ENCODE measurements around the gene NUDT17.
A peak's percentile ranks its signal among the peaks of the same experiment; 100 is the strongest.

NUDT17 gene

DNA sequence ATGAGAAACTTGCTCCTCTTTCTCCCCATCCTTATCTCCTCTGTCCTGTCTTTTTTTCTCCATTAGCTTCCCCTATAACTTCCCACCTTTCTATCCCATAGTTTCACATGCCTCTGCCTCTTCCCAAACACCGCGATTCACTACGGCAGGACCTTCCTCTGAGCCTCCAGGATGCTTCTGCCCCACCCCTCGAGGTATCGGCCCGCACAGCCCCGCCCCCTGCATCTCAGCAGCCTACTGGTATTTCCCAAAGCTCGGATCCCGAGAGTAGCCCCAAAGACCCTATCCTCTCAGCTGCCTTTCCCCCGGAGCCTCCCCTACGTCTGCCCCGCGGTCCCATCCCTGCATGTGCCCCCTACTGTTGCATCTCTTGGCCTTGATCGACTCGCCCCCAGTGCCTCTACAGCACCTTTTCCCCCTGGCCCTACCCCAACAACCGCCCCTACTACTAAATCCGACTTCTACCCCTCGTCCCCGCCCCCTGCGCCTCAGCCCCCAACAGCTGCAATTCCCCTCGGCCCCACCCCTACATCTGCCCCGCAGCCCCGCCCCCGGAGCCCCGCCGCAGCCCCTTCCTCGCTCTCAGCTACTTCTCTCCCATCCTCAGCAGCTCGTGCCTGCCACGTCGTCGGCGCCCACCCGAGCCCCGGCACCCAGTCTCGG, 12.9 kb downstream of the NUDT17 start:
- Mint-ChIP-seq H3K27me3 (no peaks in the 10 kb centered on the region), H3K27ac (ENCODE audit: low read depth) (peak overlapping the region; percentile 68), H3K4me1 (peaks cover 22% of the 10 kb centered on the region), H3K9me3 (no peaks in the 10 kb centered on the region), H3K36me3 (ENCODE audit: insufficient read depth) (peaks cover 13% of the 10 kb centered on the region), H3K4me3 (peak overlapping the region; percentile 98)
- ATAC-seq (replicated peaks; ENCODE audit: extremely low read depth, poor library complexity, severe bottlenecking) (peak; percentile 33), DNase-seq (ENCODE audit: low spot score in 2 of 2) (peak in 1 of 2 donors; percentile 21)

DNA sequence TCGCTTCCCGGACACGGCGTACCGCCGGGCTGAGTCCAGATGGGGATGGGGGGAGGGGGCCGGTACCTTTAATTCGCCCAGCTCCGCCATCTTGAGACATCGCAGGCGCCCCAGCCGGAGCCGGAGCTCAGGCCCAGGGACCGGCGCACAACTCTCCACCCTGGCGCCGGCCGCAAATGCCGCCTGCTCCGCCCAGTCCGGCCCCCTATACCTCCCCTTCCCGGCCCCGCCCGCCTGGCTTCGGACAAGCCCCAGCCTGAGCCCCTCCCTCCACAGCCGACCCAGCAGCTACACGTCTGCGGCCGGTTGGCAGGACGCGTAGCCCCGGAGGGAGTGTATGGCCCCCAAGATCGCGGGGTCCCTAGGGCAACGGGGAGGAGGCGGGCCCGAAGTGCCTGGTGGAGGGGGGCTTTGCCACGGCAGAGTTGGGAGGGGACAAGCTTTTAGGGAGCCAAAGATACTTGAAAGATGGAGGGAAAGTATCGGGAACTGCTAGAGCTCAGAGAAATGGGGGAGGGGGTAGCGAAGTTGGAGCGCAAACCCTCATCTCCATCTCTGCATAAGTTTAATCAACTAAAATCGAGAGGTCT, 13.6 kb downstream of the NUDT17 start, which contains the start of gene PIAS3:
PIAS3 (minus strand) TSS at position 181 of the 590 bp plus-strand sequence; CDS start at position 90, 91 bp downstream.
- Mint-ChIP-seq H3K4me1 (peaks cover 22% of the 10 kb centered on the region), H3K36me3 (ENCODE audit: insufficient read depth) (peaks cover 12% of the 10 kb centered on the region), H3K27ac (ENCODE audit: low read depth) (peak within 1 kb of the TSS; percentile 68), H3K4me3 (peak within 1 kb of the TSS; percentile 98), H3K27me3 (no peaks in the 10 kb centered on the region), H3K9me3 (no peaks in the 10 kb centered on the region)
- ATAC-seq (replicated peaks; ENCODE audit: extremely low read depth, poor library complexity, severe bottlenecking) (peak; percentile 90), DNase-seq (ENCODE audit: low spot score in 2 of 2) (peak; percentile 60 to 61)

DNA sequence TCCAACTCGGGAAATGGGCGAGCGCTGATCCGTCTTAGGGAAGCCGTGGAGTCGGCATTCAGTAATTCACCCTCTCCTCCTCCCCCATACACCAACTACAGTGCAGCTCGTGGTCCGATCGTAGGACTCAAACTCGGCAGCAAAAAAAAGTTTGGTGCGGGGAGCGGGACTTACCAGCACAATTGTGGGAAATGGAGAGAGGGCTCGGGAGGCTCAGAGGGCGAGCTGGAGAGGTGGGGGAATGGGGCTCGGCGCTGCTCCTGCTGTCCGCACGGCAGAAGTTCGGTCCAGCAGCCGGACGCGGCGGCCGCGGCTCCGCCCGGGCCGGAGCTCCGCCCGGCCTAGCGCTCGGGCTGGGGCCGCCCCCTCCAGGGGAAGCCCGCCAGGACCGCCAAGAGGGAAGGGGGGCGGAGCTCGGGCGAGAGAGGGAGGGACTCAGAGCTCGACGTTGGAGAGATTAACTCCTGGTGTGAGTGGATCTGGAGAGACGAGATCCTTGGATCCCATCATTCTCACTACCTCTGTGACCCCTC, 14.1 kb downstream of the NUDT17 start:
- peak overlapping the region; percentile 68 for H3K27ac Mint-ChIP-seq (ENCODE audit: low read depth)
- H3K9me3 Mint-ChIP-seq: no peaks in the 10 kb centered on the region
- H3K4me1 Mint-ChIP-seq: peaks cover 22% of the 10 kb centered on the region
- no peaks in the 10 kb centered on the region for H3K27me3 Mint-ChIP-seq
- H3K4me3 Mint-ChIP-seq: peak overlapping the region; percentile 98
- DNase-seq (ENCODE audit: low spot score in 2 of 2) (peak; percentile 56 to 59), ATAC-seq (replicated peaks; ENCODE audit: extremely low read depth, poor library complexity, severe bottlenecking) (peak; percentile 63)
- H3K36me3 Mint-ChIP-seq (ENCODE audit: insufficient read depth): peaks cover 10% of the 10 kb centered on the region

DNA sequence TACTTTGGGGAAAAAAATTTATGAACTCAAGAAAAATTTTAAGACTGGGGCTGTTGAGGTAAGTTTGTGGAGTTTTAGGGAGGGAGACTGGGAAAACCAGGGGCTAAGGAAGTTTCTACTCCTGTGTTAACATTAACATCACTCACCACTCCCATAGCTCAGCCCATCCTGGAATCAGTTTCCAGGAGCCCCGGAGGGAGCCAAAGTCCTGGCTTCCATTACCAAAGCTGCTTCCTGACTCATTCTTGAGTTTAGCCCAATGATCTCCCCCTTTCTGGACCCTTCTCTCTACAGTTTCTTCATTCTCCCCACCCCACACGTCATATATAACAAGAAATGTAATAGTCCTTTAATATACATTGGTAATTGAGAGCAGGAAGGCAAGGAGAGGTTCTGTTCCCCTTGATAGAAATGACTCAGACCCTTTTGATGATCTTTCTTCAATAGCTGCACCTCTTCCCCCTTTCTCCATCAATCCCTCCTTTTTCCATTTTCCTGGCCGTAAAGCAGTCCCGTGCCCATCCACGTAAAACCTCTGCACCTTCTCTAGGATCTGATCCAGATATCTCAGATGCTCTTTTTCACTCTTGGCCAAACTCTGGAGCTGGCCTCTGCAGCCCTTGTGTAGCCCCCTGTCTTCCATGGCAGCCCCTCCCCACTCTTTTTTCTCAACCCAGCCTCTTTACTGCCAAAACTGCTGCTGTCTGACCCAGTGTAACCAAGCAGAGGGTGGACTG, 18.0 kb downstream of the NUDT17 start:
- DNase-seq (ENCODE audit: low spot score in 2 of 2): no peak

DNA sequence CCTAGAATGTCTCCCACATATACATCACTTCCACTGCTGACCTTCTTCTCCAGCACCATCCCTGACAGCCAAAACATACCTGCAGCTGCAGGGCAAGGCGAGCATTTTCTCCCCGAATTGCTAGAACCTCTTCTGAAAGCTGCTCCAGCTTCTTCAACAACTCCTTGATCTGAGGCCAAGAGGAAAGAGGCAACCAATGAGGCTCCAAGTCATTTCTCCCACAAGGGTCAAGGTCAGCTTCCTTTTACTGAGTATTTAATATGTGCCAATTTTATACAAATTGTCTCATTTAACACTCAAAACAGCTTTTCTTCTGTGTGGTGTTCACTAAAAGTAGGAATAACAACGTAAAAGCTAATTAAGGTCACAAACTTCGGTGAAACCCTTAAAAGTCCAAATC, 22.8 kb downstream of the NUDT17 start:
- no peaks in the 10 kb centered on the region for H3K27me3 Mint-ChIP-seq
- no peak overlapping the region for H3K4me3 Mint-ChIP-seq
- peaks cover 19% of the 10 kb centered on the region for H3K4me1 Mint-ChIP-seq
- DNase-seq (ENCODE audit: low spot score in 2 of 2) (no peak), ATAC-seq (replicated peaks; ENCODE audit: extremely low read depth, poor library complexity, severe bottlenecking) (no peak)
- peaks cover 8% of the 10 kb centered on the region for H3K36me3 Mint-ChIP-seq (ENCODE audit: insufficient read depth)
- H3K9me3 Mint-ChIP-seq: no peaks in the 10 kb centered on the region
- no peak overlapping the region for H3K27ac Mint-ChIP-seq (ENCODE audit: low read depth)

More for the DNA sequence above, 18.0 kb downstream of the NUDT17 start:
- H3K36me3 Mint-ChIP-seq (ENCODE audit: insufficient read depth): peaks cover 6% of the 10 kb centered on the region
- H3K9me3 Mint-ChIP-seq: no peaks in the 10 kb centered on the region
- H3K27ac Mint-ChIP-seq (ENCODE audit: low read depth): no peak overlapping the region
- H3K4me1 Mint-ChIP-seq: peaks cover 6% of the 10 kb centered on the region
- no peak for ATAC-seq (replicated peaks; ENCODE audit: extremely low read depth, poor library complexity, severe bottlenecking)
- H3K4me3 Mint-ChIP-seq: no peak overlapping the region
- H3K27me3 Mint-ChIP-seq: no peaks in the 10 kb centered on the region

DNA sequence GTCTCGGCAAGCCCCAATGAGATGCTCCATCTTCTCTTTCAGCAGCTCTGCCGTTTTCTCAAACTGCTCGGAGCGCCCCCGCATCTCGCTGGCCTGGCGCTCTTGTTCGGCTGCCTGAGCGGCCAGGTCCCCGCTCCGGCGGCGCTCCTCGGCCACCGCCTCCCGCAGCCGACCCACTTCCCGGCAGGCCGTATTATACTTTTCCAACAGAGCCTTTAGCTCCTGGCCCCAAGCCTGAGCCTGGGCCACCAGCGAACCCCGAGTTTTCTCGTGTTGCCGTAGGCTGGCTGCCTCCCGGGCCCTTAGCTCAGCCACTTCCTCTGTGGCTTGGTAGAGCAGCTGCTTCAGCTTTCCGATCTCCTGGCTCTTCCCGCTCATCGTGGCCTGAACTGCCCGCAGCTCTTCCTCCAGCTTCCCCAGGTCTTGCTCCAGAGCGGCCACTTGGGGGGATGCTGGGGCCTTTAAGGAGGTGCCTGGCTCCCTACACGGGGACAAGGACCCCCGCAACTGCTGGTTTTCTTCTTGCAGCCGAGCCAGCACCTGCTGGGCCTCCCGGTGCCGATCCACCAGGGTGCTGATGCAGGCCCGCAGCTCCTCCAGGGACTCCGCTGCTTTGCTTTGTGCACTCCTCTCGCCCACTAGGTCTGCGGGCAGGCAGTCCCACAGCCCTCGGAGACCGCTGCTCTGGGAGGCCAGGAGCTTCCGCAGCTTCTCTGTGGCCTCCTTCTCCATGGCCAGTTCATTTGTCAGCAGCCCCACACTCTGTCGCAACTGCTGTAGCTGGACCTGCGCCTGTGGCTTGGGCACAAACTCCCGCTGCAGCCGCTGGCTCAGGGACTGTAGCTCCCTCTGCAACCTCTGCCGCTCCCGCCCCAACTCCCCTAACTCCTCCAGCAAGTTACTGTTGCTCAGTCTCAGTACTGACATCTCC, 26.8 kb downstream of the NUDT17 start:
- H3K9me3 Mint-ChIP-seq: no peaks in the 10 kb centered on the region
- peaks cover 2% of the 10 kb centered on the region for H3K36me3 Mint-ChIP-seq (ENCODE audit: insufficient read depth)
- H3K4me1 Mint-ChIP-seq: peaks cover 19% of the 10 kb centered on the region
- H3K27me3 Mint-ChIP-seq: peaks cover 13% of the 10 kb centered on the region
- peak overlapping the region; percentile 77 for H3K27ac Mint-ChIP-seq (ENCODE audit: low read depth)
- DNase-seq (ENCODE audit: low spot score in 2 of 2): peak in 1 of 2 donors; percentile 15
- ATAC-seq (replicated peaks; ENCODE audit: extremely low read depth, poor library complexity, severe bottlenecking): peak; percentile 81
- H3K4me3 Mint-ChIP-seq: peak overlapping the region; percentile 82

DNA sequence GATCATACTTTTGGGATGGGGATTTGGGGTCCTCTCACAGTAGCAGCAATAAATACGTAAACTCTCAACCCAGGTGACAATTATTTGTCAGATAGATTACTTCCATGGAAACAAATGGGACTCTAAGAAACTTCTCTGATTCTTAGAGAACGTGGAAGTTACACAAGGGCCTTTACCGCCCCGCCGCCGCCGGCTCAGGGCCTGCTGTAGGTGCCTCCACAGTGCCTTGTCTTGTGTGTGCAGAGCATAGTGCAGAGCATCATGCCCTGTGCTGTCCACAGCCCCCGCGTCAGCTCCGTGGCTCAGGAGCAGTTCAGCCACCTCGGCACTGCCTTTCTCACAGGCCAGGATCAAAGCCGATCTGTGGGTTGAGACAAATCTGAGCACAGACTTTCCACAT, 29.2 kb downstream of the NUDT17 start:
- ATAC-seq (replicated peaks; ENCODE audit: extremely low read depth, poor library complexity, severe bottlenecking): no peak

DNA sequence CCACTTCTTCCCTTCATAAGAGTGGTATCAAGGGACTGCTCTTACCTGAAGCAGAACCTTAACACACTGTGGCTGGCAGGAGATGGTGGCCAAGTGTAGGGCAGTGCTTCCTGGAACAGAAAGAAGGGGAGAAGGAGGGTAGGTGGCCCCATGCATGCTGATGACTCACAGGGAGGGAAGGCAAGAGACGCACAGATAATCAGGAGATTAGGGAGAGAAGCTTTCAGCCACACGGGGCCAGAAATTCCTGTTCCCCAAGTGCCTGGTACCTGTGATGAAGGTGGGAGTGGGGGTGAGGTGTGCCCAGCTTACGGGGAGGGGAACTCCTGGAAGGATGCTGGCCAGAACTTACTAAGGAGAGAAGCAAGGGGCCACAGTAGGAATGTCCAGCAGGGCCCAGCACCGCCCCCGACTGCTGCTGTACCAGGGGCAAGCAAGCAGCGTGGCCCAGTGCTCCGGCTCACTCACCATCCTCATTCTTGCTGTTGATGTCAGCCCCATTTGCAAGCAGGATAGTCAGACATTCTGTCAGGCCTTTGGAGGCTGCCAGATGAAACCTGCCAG, 32.6 kb downstream of the NUDT17 start:
- DNase-seq (ENCODE audit: low spot score in 2 of 2) (no peak), ATAC-seq (replicated peaks; ENCODE audit: extremely low read depth, poor library complexity, severe bottlenecking) (no peak)
- no peak overlapping the region for H3K4me3 Mint-ChIP-seq
- no peaks in the 10 kb centered on the region for H3K36me3 Mint-ChIP-seq (ENCODE audit: insufficient read depth)
- peaks cover 2% of the 10 kb centered on the region for H3K4me1 Mint-ChIP-seq
- H3K9me3 Mint-ChIP-seq: no peaks in the 10 kb centered on the region
- H3K27ac Mint-ChIP-seq (ENCODE audit: low read depth): no peak overlapping the region
- peaks cover 21% of the 10 kb centered on the region for H3K27me3 Mint-ChIP-seq

More for the DNA sequence above, 29.2 kb downstream of the NUDT17 start:
- H3K27me3 Mint-ChIP-seq: peaks cover 14% of the 10 kb centered on the region
- DNase-seq (ENCODE audit: low spot score in 2 of 2): no peak
- no peak overlapping the region for H3K4me3 Mint-ChIP-seq
- H3K27ac Mint-ChIP-seq (ENCODE audit: low read depth): no peak overlapping the region
- H3K36me3 Mint-ChIP-seq (ENCODE audit: insufficient read depth): peaks cover 2% of the 10 kb centered on the region
- H3K9me3 Mint-ChIP-seq: no peaks in the 10 kb centered on the region
- peaks cover 19% of the 10 kb centered on the region for H3K4me1 Mint-ChIP-seq

DNA sequence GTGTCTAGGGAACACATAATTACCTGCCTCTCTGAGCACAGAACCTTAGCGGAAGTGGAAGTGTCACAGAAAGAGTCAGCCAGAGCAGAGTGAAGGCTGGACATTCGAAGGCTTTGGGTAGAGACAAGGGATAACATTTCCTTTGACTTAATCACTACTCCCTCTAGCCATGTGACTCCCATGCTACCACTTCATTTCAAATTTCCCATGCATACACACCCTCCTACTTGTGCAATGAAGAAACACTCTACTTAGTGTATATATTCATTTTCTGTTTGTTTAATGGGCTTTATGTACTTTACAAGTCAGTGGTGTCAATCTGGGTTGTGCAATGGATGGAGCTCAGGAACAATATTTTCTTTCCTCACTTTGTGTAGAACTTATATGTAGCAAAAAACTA, 33.3 kb downstream of the NUDT17 start:
- H3K9me3 Mint-ChIP-seq: no peaks in the 10 kb centered on the region
- H3K4me1 Mint-ChIP-seq: no peaks in the 10 kb centered on the region
- no peaks in the 10 kb centered on the region for H3K36me3 Mint-ChIP-seq (ENCODE audit: insufficient read depth)
- no peak overlapping the region for H3K4me3 Mint-ChIP-seq
- no peak for ATAC-seq (replicated peaks; ENCODE audit: extremely low read depth, poor library complexity, severe bottlenecking)
- no peak overlapping the region for H3K27ac Mint-ChIP-seq (ENCODE audit: low read depth)
- peaks cover 28% of the 10 kb centered on the region for H3K27me3 Mint-ChIP-seq
- DNase-seq (ENCODE audit: low spot score in 2 of 2): no peak

DNA sequence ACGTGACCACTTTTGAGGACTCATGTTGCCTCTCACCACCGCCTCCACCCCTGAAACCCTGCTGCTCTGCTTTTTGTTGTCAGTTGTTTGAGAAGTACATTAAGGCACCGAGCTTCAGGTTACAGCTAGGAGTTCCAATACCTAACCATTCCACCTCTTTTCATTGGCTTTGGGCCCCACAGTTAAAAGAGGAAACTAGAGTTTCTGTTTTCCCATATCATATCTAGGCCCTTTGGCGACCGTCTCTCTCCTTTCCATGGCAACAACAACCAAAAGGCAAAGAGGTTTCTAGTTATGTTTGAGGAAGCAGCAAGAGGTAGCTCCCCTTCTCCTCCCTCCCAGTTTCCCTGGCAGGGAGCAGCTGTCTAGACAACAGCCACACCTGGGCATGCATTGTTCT, 34.3 kb downstream of the NUDT17 start:
- H3K27ac Mint-ChIP-seq (ENCODE audit: low read depth): no peak overlapping the region
- DNase-seq (ENCODE audit: low spot score in 2 of 2) (no peak), ATAC-seq (replicated peaks; ENCODE audit: extremely low read depth, poor library complexity, severe bottlenecking) (no peak)
- H3K4me1 Mint-ChIP-seq: peaks cover 3% of the 10 kb centered on the region
- peaks cover 38% of the 10 kb centered on the region for H3K27me3 Mint-ChIP-seq
- H3K4me3 Mint-ChIP-seq: no peak overlapping the region
- H3K36me3 Mint-ChIP-seq (ENCODE audit: insufficient read depth): no peaks in the 10 kb centered on the region
- no peaks in the 10 kb centered on the region for H3K9me3 Mint-ChIP-seq

DNA sequence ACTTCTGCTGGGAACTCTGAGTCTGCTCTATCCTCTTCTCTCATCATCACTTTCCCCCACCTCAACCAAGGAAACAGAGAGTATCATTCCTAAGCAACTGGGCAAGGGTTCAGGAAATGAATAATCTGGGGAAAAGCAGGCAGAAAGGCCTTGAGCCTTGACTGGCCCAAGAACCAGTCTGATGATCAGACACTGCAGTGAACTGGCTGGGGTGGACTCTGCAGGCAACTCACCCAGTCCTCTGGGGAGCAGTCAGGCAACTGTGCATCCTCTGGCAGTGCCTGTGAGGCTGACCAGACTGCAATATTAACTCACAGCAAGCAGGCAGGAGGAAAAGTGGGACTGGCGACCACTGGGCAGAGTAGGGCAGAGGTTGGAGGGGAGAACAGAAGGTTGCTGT, 39.2 kb downstream of the NUDT17 start:
- H3K4me1 Mint-ChIP-seq: peaks cover 12% of the 10 kb centered on the region
- H3K27ac Mint-ChIP-seq (ENCODE audit: low read depth): no peak overlapping the region
- H3K9me3 Mint-ChIP-seq: no peaks in the 10 kb centered on the region
- peaks cover 4% of the 10 kb centered on the region for H3K36me3 Mint-ChIP-seq (ENCODE audit: insufficient read depth)
- peak overlapping the region; percentile 69 for H3K4me3 Mint-ChIP-seq
- H3K27me3 Mint-ChIP-seq: peaks cover 31% of the 10 kb centered on the region
- DNase-seq (ENCODE audit: low spot score in 2 of 2) (no peak), ATAC-seq (replicated peaks; ENCODE audit: extremely low read depth, poor library complexity, severe bottlenecking) (no peak)

Data from central memory CD8-positive, alpha-beta T cell (primary cell).